ENCODE data around the gene FBXL16.

- TF ChIP-seq CTCF (IDR thresholded peaks at IDR 0.05) = no peak
- TF ChIP-seq POLR2A (IDR thresholded peaks at IDR 0.05) = no peak
Measured at GRCh38 chr16:680967-681745, 24.4 kb downstream of the FBXL16 start.

Data from body of pancreas (tissue), 4 donors.